ENCODE measurements around the gene MRPL47.

DNA sequence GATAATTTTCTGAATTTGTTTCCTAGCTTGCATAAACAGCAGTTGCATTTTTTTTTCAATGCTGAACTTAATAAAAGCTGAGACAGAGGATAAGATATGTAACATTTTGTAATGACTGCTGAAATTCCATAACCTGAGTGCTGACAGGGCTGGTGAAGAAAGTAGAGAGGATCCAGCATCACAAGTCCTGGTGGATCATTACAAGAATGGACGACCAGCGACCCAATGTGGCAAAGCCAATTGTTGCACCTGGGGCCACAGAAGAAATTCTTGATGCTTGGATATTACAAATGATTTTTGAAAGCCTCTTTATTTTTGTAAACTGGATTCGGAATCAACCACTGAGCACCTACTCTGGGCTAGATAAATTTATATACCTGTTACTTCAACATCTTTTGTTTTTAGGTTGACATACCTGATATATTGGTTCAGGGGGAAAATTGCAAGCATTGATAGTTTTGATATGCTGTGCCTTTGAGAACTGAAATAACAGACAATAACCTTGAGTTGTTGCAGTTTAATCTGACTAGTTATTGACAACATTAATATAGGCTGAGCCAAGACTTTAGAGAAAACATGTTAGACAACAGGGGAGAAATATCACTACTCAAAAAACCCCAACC lies 45.6 kb downstream of the MRPL47 start:
- TF ChIP-seq, protein P1, sequence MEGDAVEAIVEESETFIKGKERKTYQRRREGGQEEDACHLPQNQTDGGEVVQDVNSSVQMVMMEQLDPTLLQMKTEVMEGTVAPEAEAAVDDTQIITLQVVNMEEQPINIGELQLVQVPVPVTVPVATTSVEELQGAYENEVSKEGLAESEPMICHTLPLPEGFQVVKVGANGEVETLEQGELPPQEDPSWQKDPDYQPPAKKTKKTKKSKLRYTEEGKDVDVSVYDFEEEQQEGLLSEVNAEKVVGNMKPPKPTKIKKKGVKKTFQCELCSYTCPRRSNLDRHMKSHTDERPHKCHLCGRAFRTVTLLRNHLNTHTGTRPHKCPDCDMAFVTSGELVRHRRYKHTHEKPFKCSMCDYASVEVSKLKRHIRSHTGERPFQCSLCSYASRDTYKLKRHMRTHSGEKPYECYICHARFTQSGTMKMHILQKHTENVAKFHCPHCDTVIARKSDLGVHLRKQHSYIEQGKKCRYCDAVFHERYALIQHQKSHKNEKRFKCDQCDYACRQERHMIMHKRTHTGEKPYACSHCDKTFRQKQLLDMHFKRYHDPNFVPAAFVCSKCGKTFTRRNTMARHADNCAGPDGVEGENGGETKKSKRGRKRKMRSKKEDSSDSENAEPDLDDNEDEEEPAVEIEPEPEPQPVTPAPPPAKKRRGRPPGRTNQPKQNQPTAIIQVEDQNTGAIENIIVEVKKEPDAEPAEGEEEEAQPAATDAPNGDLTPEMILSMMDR (IDR thresholded peaks at IDR 0.05; ENCODE audit: poor library complexity) = peak; percentile 92
- TF ChIP-seq EZH2phosphoT487 (IDR thresholded peaks at IDR 0.05; ENCODE audit: low read depth, severe bottlenecking, unreplicated experiment) = no peak
- TF ChIP-seq EZH2 (IDR thresholded peaks at IDR 0.05; ENCODE audit: borderline replicate concordance) = no peak
